H1 (cell line): ENCODE results near the gene CNNM3. TPM values are rescaled to one million over a fixed set of nuclear protein-coding genes. Genes with fewer than 3 reads are reported as not detected.

Experiments
- CTCF ChIA-PET: fragments of 300-600 bp; sonication (Branson Sonifier 250); formaldehyde crosslinking; loops from one replicate; lab custom pipeline; 2021; ENCODE audit not compliant: partially characterized antibody; lab: Charles Lee
- POLR2A ChIA-PET: fragments of 300-600 bp; sonication (Branson Sonifier 250); formaldehyde crosslinking; loops from one replicate; lab custom pipeline; 2021; ENCODE audit warnings: inconsistent platforms; ENCODE audit not compliant: partially characterized antibody; lab: Charles Lee
- DNase-seq, 2 experiments: peaks; one replicate each; pipeline versions ENCODE4 v3.0.0 to v3.0.0-alpha.2; 2010 to 2022; ENCODE audit warnings: low spot score in 2 of 2, low read depth in 1 of 2, mixed read lengths in 1 of 2
- FAIRE-seq: peaks from 2 replicates; lab custom pipeline; 2011; peaks lifted over from hg19 to GRCh38; lab: Jason Lieb, UNC
- H2AFZ ChIP-seq: 2 replicates; pipeline ENCODE4 v1.8.1; 2012; ENCODE audit warnings: low read length, inconsistent platforms
- H2AK5ac ChIP-seq: 2 replicates; pipeline ENCODE4 v1.6.1; 2013; ENCODE audit warnings: low read depth, low read length
- H2BK120ac ChIP-seq: replicated peaks from 2 replicates; pipeline ENCODE3; 2013; ENCODE audit warnings: low read depth, low read length, inconsistent platforms
- H2BK12ac ChIP-seq: 2 replicates; pipeline ENCODE4 v1.6.1; 2013; ENCODE audit warnings: low read depth, low read length
- H2BK15ac ChIP-seq: 2 replicates; pipeline ENCODE4 v1.6.1; 2013; ENCODE audit warnings: low read length
- H2BK20ac ChIP-seq: 2 replicates; pipeline ENCODE4 v1.6.1; 2013; ENCODE audit warnings: low read length
- H2BK5ac ChIP-seq: 2 replicates; pipeline ENCODE4 v1.6.1; 2013; ENCODE audit warnings: low read depth, low read length
- H3K14ac ChIP-seq: 2 replicates; pipeline ENCODE4 v1.6.1; 2013; ENCODE audit warnings: inconsistent platforms; ENCODE audit not compliant: insufficient read length
- H3K18ac ChIP-seq: 2 replicates; pipeline ENCODE4 v1.6.1; 2013; ENCODE audit warnings: low read length; ENCODE audit errors: extremely low read depth
- H3K23ac ChIP-seq: 2 replicates; pipeline ENCODE4 v1.6.1; 2013; ENCODE audit warnings: inconsistent platforms; ENCODE audit not compliant: insufficient read length
- H3K23me2 ChIP-seq: 2 replicates; pipeline ENCODE4 v1.6.1; 2013; ENCODE audit warnings: low read depth, low read length
- H3K27ac ChIP-seq: 2 replicates; pipeline ENCODE4 v1.6.1; 2011; ENCODE audit warnings: low read depth, low read length, inconsistent platforms
- H3K27me3 ChIP-seq, 4 experiments: replicated peaks in 1 of 4; 1 replicate in 1 of 4; 2 replicates in 3 of 4; pipeline versions ENCODE4 v1.6.1 to v1.8.1; 2011 to 2013; ENCODE audit warnings: low read length in 3 of 4, mild to moderate bottlenecking in 3 of 4, inconsistent platforms in 2 of 4, mixed read lengths in 2 of 4, moderate library complexity in 1 of 4; ENCODE audit not compliant: control insufficient read depth in 3 of 4, insufficient read depth in 3 of 4; ENCODE audit errors: extremely low read depth in 1 of 4
- H3K36me3 ChIP-seq, 4 experiments: 2 replicates each; pipeline versions ENCODE4 v1.6.1 to v1.8.1; 2011 to 2013; ENCODE audit warnings: mild to moderate bottlenecking in 4 of 4, low read length in 3 of 4, moderate library complexity in 2 of 4, control low read depth in 1 of 4, inconsistent platforms in 1 of 4; ENCODE audit not compliant: insufficient read depth in 4 of 4, control insufficient read depth in 2 of 4
- H3K4ac ChIP-seq: replicated peaks from 2 replicates; pipeline ENCODE3; 2013; ENCODE audit warnings: low read length, low read depth, mixed read lengths, inconsistent platforms; ENCODE audit not compliant: insufficient read length
- H3K4me1 ChIP-seq, 4 experiments: replicated peaks in 1 of 4; 1 replicate in 1 of 4; 2 replicates in 3 of 4; pipeline versions ENCODE4 v1.6.1 to v1.8.1; 2011 to 2013; ENCODE audit warnings: low read length in 3 of 4, inconsistent platforms in 2 of 4, mixed read lengths in 1 of 4; ENCODE audit not compliant: insufficient read depth in 4 of 4, control insufficient read depth in 3 of 4
- H3K4me2 ChIP-seq, 2 experiments: 2 replicates each; pipeline versions ENCODE4 v1.6.1 to v1.8.1; 2011 to 2013; ENCODE audit warnings: low read depth in 2 of 2, low read length in 2 of 2, control low read depth in 1 of 2, inconsistent platforms in 1 of 2, mild to moderate bottlenecking in 1 of 2; ENCODE audit not compliant: insufficient read depth in 1 of 2
- H3K4me3 ChIP-seq, 4 experiments: fragments of 200-600, 300-600 bp in 1 of 4; sonication (generic), shearing (Covaris generic), sonication (Bioruptor Twin) in 1 of 4; 2 replicates each; pipeline versions ENCODE4 v1.5.1 to v1.8.1; 2011 to 2016; ENCODE audit warnings: low read length in 4 of 4, low read depth in 3 of 4, control low read depth in 2 of 4, inconsistent platforms in 2 of 4, mild to moderate bottlenecking in 2 of 4, mixed read lengths in 1 of 4, moderate library complexity in 1 of 4; ENCODE audit not compliant: insufficient read depth in 2 of 4; ENCODE audit errors: extremely low read depth in 1 of 4
- H3K56ac ChIP-seq: replicated peaks from 2 replicates; pipeline ENCODE3; 2013; ENCODE audit warnings: low read depth, mild to moderate bottlenecking, mixed read lengths, low read length, inconsistent platforms; ENCODE audit not compliant: insufficient read length
- H3K79me1 ChIP-seq: 2 replicates; pipeline ENCODE4 v1.6.1; 2013; ENCODE audit warnings: low read depth, low read length, control low read depth
- H3K79me2 ChIP-seq, 2 experiments: 2 replicates each; pipeline versions ENCODE4 v1.6.1 to v1.8.1; 2012 to 2013; ENCODE audit warnings: low read length in 2 of 2, mild to moderate bottlenecking in 2 of 2, inconsistent platforms in 1 of 2; ENCODE audit not compliant: insufficient read depth in 2 of 2, control insufficient read depth in 1 of 2
- H3K9ac ChIP-seq, 4 experiments: replicated peaks in 1 of 4; 1 replicate in 1 of 4; 2 replicates in 3 of 4; pipeline versions ENCODE4 v1.6.1 to v1.8.1; 2011 to 2013; ENCODE audit warnings: low read depth in 3 of 4, low read length in 3 of 4, control low read depth in 2 of 4, mild to moderate bottlenecking in 2 of 4, moderate library complexity in 2 of 4, inconsistent platforms in 1 of 4; ENCODE audit errors: extremely low read depth in 1 of 4
- H3K9me3 ChIP-seq, 2 experiments: 2 replicates each; pipeline versions ENCODE4 v1.6.1 to v1.8.1; 2012 to 2013; ENCODE audit warnings: mild to moderate bottlenecking in 2 of 2, moderate library complexity in 2 of 2, control low read depth in 1 of 2, inconsistent platforms in 1 of 2, low read depth in 1 of 2, low read length in 1 of 2, mixed read lengths in 1 of 2; ENCODE audit not compliant: insufficient read depth in 2 of 2
- H4K20me1 ChIP-seq, 2 experiments: replicated peaks in 1 of 2; 2 replicates each; pipeline versions ENCODE3 to v1.8.1; 2011 to 2013; ENCODE audit warnings: inconsistent platforms in 2 of 2, low read length in 2 of 2, mild to moderate bottlenecking in 1 of 2; ENCODE audit not compliant: insufficient read depth in 2 of 2, control insufficient read depth in 1 of 2
- H4K5ac ChIP-seq: 2 replicates; pipeline ENCODE4 v1.6.1; 2013; ENCODE audit warnings: low read length, low read depth, mixed read lengths, inconsistent platforms; ENCODE audit not compliant: insufficient read length
- H4K8ac ChIP-seq: 2 replicates; pipeline ENCODE4 v1.8.0; 2013; ENCODE audit warnings: mild to moderate bottlenecking, moderate library complexity, low read length, inconsistent platforms; ENCODE audit not compliant: insufficient read depth; ENCODE audit errors: extremely low read depth
- H4K91ac ChIP-seq: replicated peaks from 2 replicates; pipeline ENCODE3; 2013; ENCODE audit warnings: low read length, mixed read lengths, inconsistent platforms; ENCODE audit not compliant: insufficient read length
- KDM5A ChIP-seq: fragments of 200-600 bp; IDR thresholded peaks from 2 replicates; pipeline ENCODE4 v1.7.1; 2012; ENCODE audit warnings: mild to moderate bottlenecking, low read length, inconsistent platforms, mixed read lengths
- RAD21 ChIP-seq, 2 experiments: IDR thresholded peaks in 1 of 2; conservative IDR thresholded peaks in 1 of 2; 2 replicates each; pipeline ENCODE4 v1.6.1; 2011; ENCODE audit warnings: low read depth in 2 of 2, low read length in 2 of 2, improper control_type of control experiment in 1 of 2, inconsistent platforms in 1 of 2, mild to moderate bottlenecking in 1 of 2, moderate library complexity in 1 of 2
- WGBS, 2 experiments: shearing (Covaris generic) in 1 of 2; methylation state at CpG; one replicate each; pipeline versions ENCODE4 v1.1.6 to v1.1.7; 2013 to 2015; ENCODE audit warnings: low lambda C conversion rate in 2 of 2, mixed read lengths in 2 of 2, inconsistent platforms in 1 of 2, low coverage in 1 of 2, missing lambda C conversion rate in 1 of 2; ENCODE audit not compliant: insufficient replicate concordance in 2 of 2, insufficient coverage in 1 of 2, insufficient read length in 1 of 2; ENCODE audit errors: extremely low coverage in 1 of 2, missing lambda C conversion rate in 1 of 2; 5-methylcytosine and 5-hydroxymethylcytosine counted together
- polyA plus RNA-seq, 7 experiments: library from polyadenylated mRNA; depleted of rRNA in 3 of 7; stranded (reverse) in 5 of 7; unstranded in 2 of 7; fragments of >200 nt in 5 of 7; fragments of 200-250 nt in 2 of 7; gene quantifications; 1 replicate in 5 of 7; 2 replicates in 1 of 7; 4 replicates in 1 of 7; pipeline versions ENCODE4 v1.2.1 to v1.2.3, GENCODE V29; 2011 to 2013; ENCODE audit warnings: missing spikeins in 2 of 7, mixed read lengths in 2 of 7
- total RNA-seq: library from RNA; stranded (reverse); fragmentation: NEBNext Ultra II Directional; extraction: Animal tissue kit (Norgen Biotek cat#: 25700); gene quantifications from 2 replicates; pipeline ENCODE4 v1.2.1, GENCODE V29; 2021

The CNNM3 gene
- total and polyA plus RNA-seq, 2 of the 8 experiments (the other 6 are each of a cell fraction or from before 2014, with no cell fraction given): 29.1 to 29.2 TPM

GRCh38 chr2:96771796-96772618, 44.1 kb upstream of the CNNM3 start:
- no peak overlapping the region for H2BK20ac ChIP-seq
- H3K79me2 ChIP-seq: peaks cover 0 to 7% of the 10 kb centered on the region in 2 experiments; a peak in 1 of 4 replicates
- peaks cover 10% of the 10 kb centered on the region for H3K79me1 ChIP-seq
- no peak overlapping the region; the same call in 1 of the 2 replicates for H3K18ac ChIP-seq
- WGBS, 2 experiments: 93% methylated on average over 20 of the region's 20 CpGs; no CpG with 5 or more reads in 1 of the 2 experiments
- H2AK5ac ChIP-seq: no peak overlapping the region
- H3K23ac ChIP-seq: peak overlapping the region; percentile 39
- FAIRE-seq: no peak
- H3K4me2 ChIP-seq: no peak overlapping the region
- no peaks in the 10 kb centered on the region for H3K27me3 ChIP-seq
- H4K5ac ChIP-seq: no peak overlapping the region
- H3K4me1 ChIP-seq: peaks cover 0 to 4% (median 0%) of the 10 kb centered on the region in 4 experiments; a peak in 3 of 7 replicates
- H2AFZ ChIP-seq: no peak overlapping the region
- no peak overlapping the region for H4K91ac ChIP-seq
- no peak for DNase-seq
- H3K9ac ChIP-seq: no peak overlapping the region
- H2BK5ac ChIP-seq: peak overlapping the region; percentile 24; the same call in 1 of the 2 replicates
- no peak overlapping the region for H3K4ac ChIP-seq
- H4K8ac ChIP-seq: no peak overlapping the region
- H2BK120ac ChIP-seq: no peak overlapping the region
- H3K9me3 ChIP-seq: no peaks in the 10 kb centered on the region
- H3K27ac ChIP-seq: no peak overlapping the region
- peak overlapping the region; percentile 39; the same call in 1 of the 2 replicates for H2BK12ac ChIP-seq
- no peak overlapping the region for H3K4me3 ChIP-seq
- ChIA-PET POLR2A (no interaction called here), CTCF (interaction anchor here (1.5 kb wide), 1 partner anchor 10 kb away, joined by 4 read pairs; no protein-coding TSS in a partner anchor)
- TF ChIP-seq KDM5A (no peak), RAD21 (IDR thresholded peaks at IDR 0.05 in 1 of 2, conservative IDR thresholded peaks at IDR 0.05 in 1 of 2; ENCODE audit: low read depth in 2 of 2, low read length in 2 of 2) (peak; percentile 8 to 19; a peak in 2 of 4 replicates)
- peaks cover 0 to 6% of the 10 kb centered on the region in 2 experiments for H4K20me1 ChIP-seq
- H3K36me3 ChIP-seq: no peaks in the 10 kb centered on the region
- no peak overlapping the region for H3K56ac ChIP-seq
- H3K14ac ChIP-seq: no peak overlapping the region
- H2BK15ac ChIP-seq: no peak overlapping the region
- no peaks in the 10 kb centered on the region for H3K23me2 ChIP-seq
